OCI-LY3 (cell line): ENCODE data around the gene PRKG2.

ENCODE experiments used
- H2AFZ ChIP-seq: fragments of 200-600, 300-600 bp; shearing (Covaris generic); 2 replicates; pipeline ENCODE4 v1.6.0; 2014; ENCODE audit warnings: antibody characterized with exemption, low read depth, low read length
- H3K27ac ChIP-seq: fragments of 200-600, 300-600 bp; sonication (generic); 2 replicates; pipeline ENCODE4 v1.5.1; 2014; ENCODE audit warnings: mild to moderate bottlenecking, low read length, moderate library complexity, mixed read lengths
- H3K27me3 ChIP-seq: fragments of 200-600, 300-600 bp; sonication (generic); 2 replicates; pipeline ENCODE4 v1.6.1; 2014; ENCODE audit warnings: low read depth, low read length, mixed read lengths
- H3K36me3 ChIP-seq: fragments of 200-600, 300-600 bp; sonication (generic); replicated peaks from 2 replicates; pipeline ENCODE3; 2014; ENCODE audit warnings: low read depth, low read length, mixed read lengths
- H3K4me1 ChIP-seq: fragments of 300-600, 200-600 bp; sonication (generic); 2 replicates; pipeline ENCODE4 v1.6.1; 2014; ENCODE audit warnings: low read length, mixed read lengths
- H3K4me2 ChIP-seq: fragments of 200-600, 300-600 bp; sonication (generic); 2 replicates; pipeline ENCODE4 v1.6.1; 2014; ENCODE audit warnings: low read length, mixed read lengths
- H3K4me3 ChIP-seq: fragments of 300-600, 200-600 bp; sonication (generic); 2 replicates; pipeline ENCODE4 v1.5.1; 2014; ENCODE audit warnings: antibody characterized with exemption, mild to moderate bottlenecking, low read length, moderate library complexity
- H3K79me2 ChIP-seq: fragments of 300-600, 200-600 bp; shearing (Covaris generic); 2 replicates; pipeline ENCODE4 v1.6.1; 2014; ENCODE audit warnings: mild to moderate bottlenecking, low read length, mixed read lengths
- H3K9ac ChIP-seq: fragments of 300-600, 200-600 bp; shearing (Covaris generic); 2 replicates; pipeline ENCODE4 v1.6.0; 2014; ENCODE audit warnings: mild to moderate bottlenecking, low read length, moderate library complexity
- H3K9me3 ChIP-seq: fragments of 200-600, 300-600 bp; shearing (Covaris generic); 2 replicates; pipeline ENCODE4 v1.6.1; 2014; ENCODE audit warnings: low read length, mixed read lengths; ENCODE audit not compliant: insufficient read depth
- H4K20me1 ChIP-seq: fragments of 200-600, 300-600 bp; sonication (generic); 2 replicates; pipeline ENCODE4 v1.6.1; 2016; ENCODE audit warnings: low read length, mixed read lengths; ENCODE audit not compliant: insufficient read depth
- CTCF ChIP-seq: fragments of 200-600, 300-600 bp; sonication (generic); IDR thresholded peaks from 2 replicates; pipeline ENCODE4 v1.5.1; 2014; ENCODE audit warnings: antibody characterized with exemption, low read length, low read depth
- EZH2phosphoT487 ChIP-seq: fragments of 200-600 bp; shearing (Covaris generic); IDR thresholded peaks from 2 replicates; pipeline ENCODE4 v1.6.1; 2018; ENCODE audit warnings: antibody characterized with exemption, mixed run types, low read depth

Gene PRKG2, protein sequence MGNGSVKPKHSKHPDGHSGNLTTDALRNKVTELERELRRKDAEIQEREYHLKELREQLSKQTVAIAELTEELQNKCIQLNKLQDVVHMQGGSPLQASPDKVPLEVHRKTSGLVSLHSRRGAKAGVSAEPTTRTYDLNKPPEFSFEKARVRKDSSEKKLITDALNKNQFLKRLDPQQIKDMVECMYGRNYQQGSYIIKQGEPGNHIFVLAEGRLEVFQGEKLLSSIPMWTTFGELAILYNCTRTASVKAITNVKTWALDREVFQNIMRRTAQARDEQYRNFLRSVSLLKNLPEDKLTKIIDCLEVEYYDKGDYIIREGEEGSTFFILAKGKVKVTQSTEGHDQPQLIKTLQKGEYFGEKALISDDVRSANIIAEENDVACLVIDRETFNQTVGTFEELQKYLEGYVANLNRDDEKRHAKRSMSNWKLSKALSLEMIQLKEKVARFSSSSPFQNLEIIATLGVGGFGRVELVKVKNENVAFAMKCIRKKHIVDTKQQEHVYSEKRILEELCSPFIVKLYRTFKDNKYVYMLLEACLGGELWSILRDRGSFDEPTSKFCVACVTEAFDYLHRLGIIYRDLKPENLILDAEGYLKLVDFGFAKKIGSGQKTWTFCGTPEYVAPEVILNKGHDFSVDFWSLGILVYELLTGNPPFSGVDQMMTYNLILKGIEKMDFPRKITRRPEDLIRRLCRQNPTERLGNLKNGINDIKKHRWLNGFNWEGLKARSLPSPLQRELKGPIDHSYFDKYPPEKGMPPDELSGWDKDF

DNA sequence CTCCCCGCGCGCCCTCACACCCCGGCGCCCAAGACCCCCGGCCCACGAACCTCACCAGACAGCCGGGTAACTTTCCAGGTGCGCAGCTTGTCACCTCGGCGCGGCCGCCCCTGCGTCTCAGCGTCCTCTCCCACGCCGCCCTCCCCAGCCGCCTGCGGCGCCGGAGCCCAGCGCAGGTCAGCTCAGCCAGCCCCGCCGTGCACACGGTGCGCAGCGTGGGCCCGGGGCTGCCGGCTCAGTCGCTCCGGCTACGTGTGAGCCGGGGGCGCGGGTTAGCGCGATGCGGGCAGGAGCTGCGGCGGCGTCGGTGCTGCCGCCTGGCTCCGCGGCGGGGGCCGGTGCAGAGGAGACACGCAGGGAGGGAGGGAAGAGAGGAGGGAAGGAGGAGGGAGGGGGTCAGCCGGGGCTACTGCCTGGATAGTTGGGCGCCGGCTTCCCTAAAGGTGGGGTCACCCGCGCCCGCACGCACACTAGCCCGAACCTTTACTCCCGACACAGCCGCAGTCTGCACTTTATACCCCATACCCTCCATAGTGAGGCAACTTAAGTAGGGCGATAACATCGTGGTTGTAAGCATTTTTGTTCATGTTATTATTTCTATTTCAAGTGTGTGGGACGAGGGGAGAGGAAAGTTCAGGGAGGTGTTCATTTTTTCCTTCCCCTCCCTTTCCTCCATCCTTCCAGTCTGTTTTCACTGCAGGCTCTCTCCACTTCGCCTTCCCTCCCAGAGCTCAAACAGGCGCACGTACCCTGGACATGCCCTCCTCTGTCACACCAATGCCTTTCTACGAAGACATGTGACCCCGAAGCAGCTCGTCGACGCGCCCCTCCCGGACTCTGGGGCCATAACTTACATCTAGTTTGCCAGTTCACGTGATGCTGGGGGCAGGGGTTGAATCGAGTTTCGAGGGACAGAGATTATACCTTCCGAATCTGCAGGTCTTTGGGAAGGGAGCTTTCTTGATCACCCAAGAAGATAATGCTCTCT lies at the start of gene PRKG2:
PRKG2 (minus strand) TSS at position 342 of the 988 bp plus-strand sequence. CDS start 10,175 bp downstream, outside the sequence.
- no peaks in the 10 kb centered on the region for H4K20me1 ChIP-seq
- TF ChIP-seq CTCF (no peak), EZH2phosphoT487 (no peak)
- H3K27me3 ChIP-seq: no peaks in the 10 kb centered on the region
- H3K9me3 ChIP-seq: no peaks in the 10 kb centered on the region
- no peak within 1 kb of the TSS for H3K4me2 ChIP-seq
- no peaks in the 10 kb centered on the region for H3K4me1 ChIP-seq
- H3K36me3 ChIP-seq: no peaks in the 10 kb centered on the region
- no peak within 1 kb of the TSS for H3K27ac ChIP-seq
- H3K79me2 ChIP-seq: no peaks in the 10 kb centered on the region
- H3K4me3 ChIP-seq: no peak within 1 kb of the TSS
- H3K9ac ChIP-seq: no peak within 1 kb of the TSS
- no peak within 1 kb of the TSS for H2AFZ ChIP-seq

DNA sequence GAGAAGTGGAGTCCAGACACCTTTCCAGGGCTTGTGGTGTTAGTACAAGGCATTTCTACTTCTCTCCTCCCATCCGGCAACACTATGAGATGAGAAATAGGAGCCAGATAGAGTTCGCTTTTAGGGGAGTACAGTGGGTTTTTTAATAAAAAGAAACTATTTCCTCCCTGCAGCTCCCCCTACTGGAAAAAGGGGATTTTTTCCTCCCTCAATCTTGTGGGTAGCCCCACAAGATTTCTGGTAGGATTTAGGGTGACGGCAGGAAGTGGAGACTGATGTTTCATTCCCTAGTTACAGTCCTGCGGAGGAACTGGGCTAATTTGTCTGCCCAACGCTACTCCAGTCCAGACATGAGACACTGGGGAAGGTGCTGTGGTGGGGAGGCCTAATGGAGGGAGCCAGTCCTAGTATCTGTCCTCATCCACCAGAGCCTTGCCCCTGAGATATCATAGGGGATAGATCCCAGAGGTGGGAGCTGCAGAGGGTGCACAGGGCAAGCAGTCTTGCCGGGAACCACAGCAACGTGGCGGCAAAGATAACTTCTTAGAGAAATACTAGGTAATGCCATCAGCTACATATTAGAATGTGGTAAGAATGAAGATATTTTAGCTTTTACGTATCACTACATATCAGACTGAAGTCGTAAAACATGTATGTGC lies 45.5 kb upstream of the PRKG2 start:
- Histone ChIP-seq H3K9me3 (no peaks in the 10 kb centered on the region), H3K79me2 (no peaks in the 10 kb centered on the region), H3K4me3 (no peak overlapping the region), H3K27ac (no peak overlapping the region), H3K27me3 (no peaks in the 10 kb centered on the region), H3K4me1 (peaks cover 8% of the 10 kb centered on the region), H4K20me1 (no peaks in the 10 kb centered on the region), H3K9ac (no peak overlapping the region), H3K4me2 (no peak overlapping the region), H2AFZ (no peak overlapping the region; the same call in 1 of the 2 replicates), H3K36me3 (no peaks in the 10 kb centered on the region)
- TF ChIP-seq EZH2phosphoT487 (no peak), CTCF (peak; percentile 63)

DNA sequence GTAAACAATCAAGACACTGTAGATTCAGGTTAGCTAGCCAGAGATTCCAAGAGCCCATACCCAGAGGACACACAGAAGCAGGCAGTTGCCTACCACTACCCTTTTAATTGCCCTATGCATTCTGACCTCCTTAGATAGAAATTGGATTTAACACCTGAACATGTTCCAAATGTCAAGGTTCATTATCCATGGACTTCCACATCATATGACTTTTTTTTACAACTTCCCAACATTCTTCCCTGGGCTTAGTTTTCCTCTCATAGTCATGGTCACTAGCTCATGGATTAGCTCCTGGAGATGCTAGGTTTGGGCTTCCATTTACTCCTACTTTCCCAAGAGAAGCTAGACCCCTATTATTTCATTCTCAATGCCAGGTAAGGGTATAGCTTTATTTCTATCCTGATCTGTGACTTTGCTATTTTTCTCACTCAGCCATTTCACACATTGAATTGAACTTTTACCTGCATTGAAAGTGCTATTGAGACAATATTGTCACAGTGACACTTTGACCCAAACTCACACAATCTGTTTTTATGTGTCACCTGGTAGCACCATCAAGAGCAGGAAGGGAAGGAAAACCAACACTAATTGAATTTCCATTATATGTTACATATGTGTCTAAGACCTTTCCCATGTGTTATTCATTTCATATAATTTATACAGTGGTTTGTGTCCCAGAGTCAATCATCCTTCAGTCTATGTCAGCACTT lies 44.0 kb upstream of the PRKG2 start:
- no peak for TF ChIP-seq EZH2phosphoT487
- TF ChIP-seq CTCF: no peak

More for the DNA sequence above, 44.0 kb upstream of the PRKG2 start:
- Histone ChIP-seq H3K36me3 (no peaks in the 10 kb centered on the region), H2AFZ (no peak overlapping the region), H3K4me2 (no peak overlapping the region), H3K9me3 (no peaks in the 10 kb centered on the region), H3K27ac (no peak overlapping the region), H3K4me1 (peaks cover 8% of the 10 kb centered on the region), H3K4me3 (no peak overlapping the region), H3K9ac (no peak overlapping the region), H3K79me2 (no peaks in the 10 kb centered on the region), H3K27me3 (no peaks in the 10 kb centered on the region), H4K20me1 (no peaks in the 10 kb centered on the region)
